GM10847 (cell line): Measurements from ENCODE around the gene STARD6.

ENCODE experiments used
- POLR2A ChIP-seq: IDR thresholded peaks from 2 replicates; pipeline ENCODE4 v1.6.1; 2011; ENCODE audit not compliant: insufficient read length; ENCODE audit errors: extremely low read depth

STARD6 gene

DNA sequence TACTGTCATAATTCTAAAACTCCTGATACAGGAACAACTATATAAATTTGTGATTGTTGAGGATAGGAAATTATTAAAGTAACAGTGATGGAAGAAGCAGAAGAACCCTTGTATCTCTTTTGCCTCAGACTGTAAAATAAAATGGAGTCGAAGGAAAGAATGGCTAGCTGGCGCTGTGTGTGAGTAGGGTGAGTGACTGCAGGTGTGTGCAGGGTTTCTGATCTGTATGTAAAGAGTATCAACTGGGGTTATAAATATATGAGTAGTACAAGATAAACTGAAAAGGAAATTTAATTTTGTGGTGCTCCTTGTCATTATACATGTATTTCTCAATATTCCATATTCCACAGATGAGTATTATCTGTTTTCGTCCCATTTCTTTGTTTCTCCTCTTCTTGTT lies 73.1 kb downstream of the STARD6 start:
- no peak for TF ChIP-seq POLR2A

DNA sequence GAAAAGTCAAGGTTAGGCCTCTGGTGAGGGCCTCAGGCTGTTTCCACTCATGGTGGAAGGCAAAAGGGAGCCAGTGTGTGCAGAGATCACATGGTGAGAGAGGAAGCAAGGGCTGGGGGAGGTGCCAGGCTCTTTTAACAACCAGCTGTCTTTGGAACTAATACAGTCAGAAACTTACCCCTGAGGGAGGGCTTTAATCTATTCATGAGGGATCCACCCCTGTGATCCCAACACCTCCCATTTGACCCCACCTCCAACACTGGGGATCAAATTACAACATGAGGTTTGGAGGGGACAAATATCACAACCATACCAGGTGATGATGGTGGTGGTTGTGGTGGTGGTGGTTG lies 77.5 kb downstream of the STARD6 start:
- no peak for TF ChIP-seq POLR2A

DNA sequence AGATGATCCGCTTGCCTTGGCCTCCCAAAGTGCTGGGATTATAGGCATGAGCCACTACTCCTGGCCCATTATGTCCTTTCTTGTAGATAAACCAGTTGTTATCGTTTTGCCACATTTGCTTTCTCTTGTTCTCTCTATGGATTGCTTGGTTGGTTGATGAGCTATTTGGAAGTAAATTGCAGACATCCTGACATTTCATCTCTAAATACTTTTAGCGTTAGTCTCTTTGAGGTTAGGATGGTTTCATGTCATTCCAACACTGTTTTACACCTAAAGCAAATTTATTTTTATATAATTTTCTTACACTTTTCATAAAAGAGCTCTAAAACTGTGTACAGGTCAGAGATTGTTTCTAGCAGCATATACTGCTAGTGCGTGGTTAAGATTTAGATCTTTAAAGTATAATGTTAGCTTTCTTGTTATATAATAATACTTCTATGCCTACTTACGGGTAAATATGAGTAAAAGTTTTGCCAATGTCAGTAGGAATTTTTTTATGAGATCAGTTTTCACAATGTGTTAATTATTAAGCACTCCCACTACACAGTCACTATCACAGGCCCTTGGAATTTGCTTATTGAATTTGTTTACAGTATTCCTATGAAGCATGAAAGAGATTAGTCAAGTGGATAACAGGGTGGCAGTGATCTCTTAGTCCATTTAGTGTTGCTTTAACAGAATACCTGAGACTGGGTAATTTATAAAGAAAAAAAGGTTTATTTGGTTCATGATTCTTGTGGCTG lies 78.0 kb downstream of the STARD6 start:
- TF ChIP-seq POLR2A: no peak

DNA sequence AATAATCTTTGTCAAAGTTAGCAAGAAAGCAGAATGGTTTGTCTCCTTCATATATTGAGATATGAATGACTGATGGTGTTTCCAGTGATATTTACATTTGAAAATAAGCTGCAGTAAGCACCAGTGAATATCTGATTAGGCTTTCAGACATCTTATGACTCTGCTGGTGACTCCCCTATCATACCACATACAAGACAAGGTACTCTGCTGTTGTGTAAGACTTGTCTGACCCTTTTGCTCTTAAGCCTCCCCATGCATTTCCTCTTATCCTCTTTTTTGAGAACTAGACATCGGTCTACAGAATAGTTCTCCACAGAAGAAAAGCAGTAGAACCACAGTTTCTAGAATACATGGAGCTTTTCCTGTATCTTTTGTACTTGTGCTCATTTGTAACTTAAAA lies 79.0 kb downstream of the STARD6 start:
- no peak for TF ChIP-seq POLR2A

DNA sequence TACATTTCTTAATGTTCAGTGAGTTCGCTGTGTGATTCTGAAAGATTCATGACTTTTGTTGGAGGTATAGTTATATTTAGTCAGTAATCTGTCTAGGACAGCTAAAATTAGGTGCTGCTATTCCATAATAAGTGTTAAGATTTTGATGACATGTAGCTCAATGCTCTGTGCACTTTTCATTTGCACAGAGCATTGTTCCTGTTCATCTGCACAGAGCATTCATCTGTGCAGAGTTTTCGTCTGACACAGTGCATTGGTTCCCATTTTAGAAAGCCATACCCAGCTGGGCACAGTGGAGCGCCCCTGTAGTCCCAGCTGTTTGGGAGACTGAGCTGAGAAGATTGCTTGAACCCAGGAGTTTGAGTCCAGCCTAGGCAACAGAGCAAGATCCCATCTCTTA lies 79.8 kb downstream of the STARD6 start:
- no peak for TF ChIP-seq POLR2A
